ENCODE measurements around the gene PFKP. TPM values are rescaled to one million over a fixed set of nuclear protein-coding genes. Genes with fewer than 3 reads are reported as not detected.

PFKP gene
- total RNA-seq, 1 experiment from 2014 or later = 232 TPM

Other genes with a start within 250 kb of the PFKP start
- gene PITRM1, start 105.2 kb downstream of the PFKP start, total RNA-seq (2021; ENCODE audit: unreplicated experiment) = 63.5 TPM